IgD-negative memory B cell (primary cell): ENCODE data around the gene THRB. TPM values are rescaled to one million over a fixed set of nuclear protein-coding genes. Genes with fewer than 3 reads are reported as not detected.

ENCODE experiments used
- H3K27ac Mint-ChIP-seq, 3 donors: one replicate each; pipeline ENCODE4 v1.8.0; 2020 to 2022; ENCODE audit warnings: mild to moderate bottlenecking in 3 of 3, mixed read lengths in 3 of 3, moderate library complexity in 1 of 3
- H3K27me3 Mint-ChIP-seq: one replicate; pipeline ENCODE4 v1.8.0; 2021; ENCODE audit warnings: mixed read lengths
- H3K36me3 Mint-ChIP-seq: one replicate; pipeline ENCODE4 v1.8.0; 2020; ENCODE audit warnings: mild to moderate bottlenecking, mixed read lengths
- H3K4me1 Mint-ChIP-seq, 3 donors: one replicate each; pipeline ENCODE4 v1.8.0; 2020 to 2022; ENCODE audit warnings: mixed read lengths in 3 of 3, mild to moderate bottlenecking in 1 of 3
- H3K4me3 Mint-ChIP-seq, 4 donors: one replicate each; pipeline ENCODE4 v1.8.0; 2020 to 2022; ENCODE audit warnings: mild to moderate bottlenecking in 4 of 4, mixed read lengths in 4 of 4, moderate library complexity in 3 of 4
- H3K9me3 Mint-ChIP-seq, 3 donors: one replicate each; pipeline ENCODE4 v1.8.0; 2020 to 2021; ENCODE audit warnings: mixed read lengths in 3 of 3, mild to moderate bottlenecking in 1 of 3
- polyA plus RNA-seq: library from polyadenylated mRNA; unstranded; fragments of 300-500 nt; fragmentation: Illumina TruSeq; gene quantifications from one replicate; pipeline ENCODE4 v1.2.3, GENCODE V29; 2021

THRB gene
- polyA plus RNA-seq, 1 donor from 2014 or later, result 0.38 TPM

DNA sequence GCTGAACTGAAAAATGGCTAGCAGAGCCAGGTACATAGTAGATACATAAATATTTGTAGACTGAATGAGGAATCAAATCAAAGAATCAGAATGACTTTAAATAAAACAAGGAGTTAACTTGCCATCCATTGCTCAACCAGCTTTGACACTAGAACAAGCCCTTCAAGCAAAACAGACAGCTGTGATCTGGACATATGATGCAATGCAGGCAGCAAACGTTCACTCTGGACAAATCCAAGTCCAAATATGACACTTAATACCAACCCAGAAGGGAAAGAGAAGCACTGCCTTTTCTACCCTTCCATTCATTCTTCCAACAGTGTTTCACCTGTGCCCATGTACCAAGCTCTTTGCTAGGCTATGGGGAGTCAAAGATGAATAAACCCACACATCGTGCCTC is 4.5 kb downstream of the THRB start:
- Mint-ChIP-seq H3K27ac (no peak overlapping the region), H3K36me3 (no peaks in the 10 kb centered on the region), H3K27me3 (peaks cover 26% of the 10 kb centered on the region), H3K4me3 (no peak overlapping the region), H3K4me1 (peaks cover 2 to 10% (median 3%) of the 10 kb centered on the region in 3 donors), H3K9me3 (no peaks in the 10 kb centered on the region)

DNA sequence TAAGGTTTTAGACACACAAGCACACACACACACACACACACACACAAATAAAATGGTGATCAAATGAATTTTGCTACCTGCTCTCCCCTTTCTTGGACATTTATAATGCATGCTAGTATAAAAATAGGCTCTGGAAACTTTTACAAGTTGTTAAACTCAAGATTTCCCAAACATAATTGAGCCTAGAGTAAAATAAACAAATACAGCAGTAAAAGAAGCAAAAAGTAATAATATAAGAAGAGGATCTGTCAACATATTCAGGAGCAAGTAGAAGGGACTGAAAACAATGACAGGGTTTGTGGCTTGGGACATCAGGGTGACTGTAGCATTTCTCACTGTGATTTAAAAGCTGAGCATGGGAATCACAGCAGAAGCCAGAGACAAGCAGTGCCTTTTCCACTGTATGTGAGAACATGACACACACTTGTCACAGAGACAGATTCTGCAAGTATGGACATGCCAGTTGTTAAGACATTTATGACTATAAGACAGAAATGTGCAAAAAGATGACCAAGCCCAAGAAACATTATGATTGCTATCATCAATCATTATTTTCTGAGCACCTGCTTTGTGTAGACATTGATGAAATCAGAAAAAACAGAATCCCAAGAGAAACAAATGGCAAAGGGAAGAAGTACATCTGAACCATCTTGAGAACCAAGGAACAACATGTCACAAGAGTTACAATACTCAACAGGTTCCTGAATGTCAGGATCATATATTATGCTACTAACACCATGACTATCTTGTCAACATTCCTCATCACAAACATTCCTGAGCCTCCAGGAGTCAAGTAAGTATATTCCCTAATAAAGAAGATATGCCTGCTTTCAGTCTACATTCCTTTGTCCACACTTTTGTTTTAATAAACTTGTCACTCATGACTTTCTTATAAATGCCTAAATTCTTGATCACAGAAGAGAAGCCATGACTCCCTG is 7.1 kb downstream of the THRB start:
- Mint-ChIP-seq H3K27me3 (peaks cover 13% of the 10 kb centered on the region), H3K27ac (no peak overlapping the region), H3K9me3 (no peaks in the 10 kb centered on the region), H3K4me3 (no peak overlapping the region), H3K36me3 (no peaks in the 10 kb centered on the region), H3K4me1 (no peaks in the 10 kb centered on the region)

DNA sequence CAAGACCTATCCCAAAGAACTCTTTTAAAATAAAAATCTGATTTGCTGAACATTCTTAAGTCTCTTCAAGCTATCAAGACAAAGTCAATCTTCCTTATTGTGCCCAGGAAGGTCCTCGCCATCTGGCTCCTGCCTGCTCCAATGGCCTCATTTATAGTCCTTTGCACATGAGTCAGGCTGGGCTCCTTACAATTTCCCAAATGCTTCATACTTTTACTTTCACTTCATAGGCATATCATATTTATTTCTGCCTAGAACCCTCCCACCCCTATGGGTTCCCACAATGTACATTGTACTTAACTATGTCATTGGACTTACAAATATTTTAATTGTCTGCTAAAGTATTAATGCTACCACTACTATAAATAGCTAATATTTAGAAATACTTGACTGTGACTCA is 9.1 kb downstream of the THRB start:
- Mint-ChIP-seq H3K27ac (no peak overlapping the region), H3K27me3 (peaks cover 11% of the 10 kb centered on the region), H3K4me1 (no peaks in the 10 kb centered on the region), H3K4me3 (no peak overlapping the region), H3K36me3 (no peaks in the 10 kb centered on the region), H3K9me3 (no peaks in the 10 kb centered on the region)

DNA sequence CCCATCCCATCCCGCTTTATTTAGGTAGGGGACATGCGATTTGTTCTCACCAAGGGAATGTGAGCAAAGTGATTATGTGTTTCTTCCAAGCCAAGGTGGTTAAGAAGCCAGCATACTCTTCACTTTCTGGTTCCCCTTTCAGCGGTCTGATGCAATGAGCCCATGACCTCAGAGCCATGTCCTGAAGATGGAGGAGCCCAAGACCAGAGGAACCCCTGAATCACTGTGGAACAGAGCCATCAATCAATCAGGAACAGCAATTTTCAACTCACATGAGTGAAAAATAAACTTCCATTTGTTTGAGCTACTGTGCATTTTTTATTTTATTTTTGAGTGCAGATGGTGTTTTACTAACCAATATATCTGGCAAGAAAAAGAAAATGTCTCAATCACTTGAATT is 10.8 kb downstream of the THRB start:
- H3K9me3 Mint-ChIP-seq, result no peaks in the 10 kb centered on the region
- no peaks in the 10 kb centered on the region for H3K36me3 Mint-ChIP-seq
- H3K27ac Mint-ChIP-seq, result no peak overlapping the region
- no peak overlapping the region for H3K4me3 Mint-ChIP-seq
- no peaks in the 10 kb centered on the region for H3K4me1 Mint-ChIP-seq
- peaks cover 14% of the 10 kb centered on the region for H3K27me3 Mint-ChIP-seq

DNA sequence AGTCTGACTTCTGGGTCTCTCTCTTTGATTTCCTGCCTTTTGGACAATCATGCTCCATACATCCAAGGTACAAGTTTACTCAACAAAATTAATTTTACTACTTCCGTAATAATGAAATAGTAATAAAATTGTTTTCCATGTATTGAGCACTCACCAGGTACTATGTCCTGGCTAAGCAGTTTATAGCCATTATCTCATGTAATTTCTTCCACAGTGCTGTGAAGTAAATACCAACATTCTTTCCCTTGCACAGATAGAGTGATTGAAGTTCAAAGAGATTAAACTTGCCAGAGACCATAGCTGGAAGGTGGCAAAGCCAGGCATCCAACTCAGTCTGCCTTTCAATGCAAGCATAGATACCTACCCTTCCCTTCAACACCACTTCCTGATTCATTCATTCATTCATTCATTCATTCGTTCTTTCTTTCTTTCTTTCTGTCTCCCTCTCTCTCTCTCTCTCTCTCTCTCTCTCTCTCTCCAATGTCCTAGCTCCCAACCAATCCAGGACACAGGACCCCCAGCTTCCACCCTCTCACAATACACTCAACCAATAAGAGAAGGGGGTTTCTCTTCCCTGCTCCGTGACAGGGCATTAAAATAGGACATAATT is 12.4 kb downstream of the THRB start:
- peaks cover 11% of the 10 kb centered on the region for H3K27me3 Mint-ChIP-seq
- H3K36me3 Mint-ChIP-seq, result peaks cover 1% of the 10 kb centered on the region
- H3K9me3 Mint-ChIP-seq, result peaks cover 0 to 3% (median 0%) of the 10 kb centered on the region in 3 donors
- no peaks in the 10 kb centered on the region for H3K4me1 Mint-ChIP-seq
- no peak overlapping the region for H3K27ac Mint-ChIP-seq
- no peak overlapping the region for H3K4me3 Mint-ChIP-seq

DNA sequence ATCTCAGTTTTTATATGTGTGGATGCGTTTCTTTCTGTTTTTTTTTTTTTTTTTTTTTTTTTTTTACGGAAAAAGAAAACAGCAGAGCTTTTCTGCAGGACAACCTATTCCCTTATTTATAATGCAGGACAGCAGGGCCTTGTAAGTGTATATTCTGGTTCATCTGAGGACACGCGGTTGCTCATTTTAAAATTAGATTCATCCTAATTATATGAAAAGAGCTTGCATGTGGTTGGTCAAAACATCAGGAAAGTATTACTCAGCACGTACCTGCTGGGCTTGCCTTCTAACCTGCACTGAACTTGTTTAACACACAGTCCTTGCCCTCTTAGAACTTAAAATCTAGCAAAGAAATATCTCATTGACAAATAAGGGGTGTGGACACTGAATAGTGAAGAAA is 13.5 kb downstream of the THRB start:
- Mint-ChIP-seq H3K4me1 (no peaks in the 10 kb centered on the region), H3K9me3 (peaks cover 0 to 3% (median 0%) of the 10 kb centered on the region in 3 donors), H3K4me3 (no peak overlapping the region), H3K27me3 (peaks cover 11% of the 10 kb centered on the region), H3K36me3 (peaks cover 1% of the 10 kb centered on the region), H3K27ac (no peak overlapping the region)

DNA sequence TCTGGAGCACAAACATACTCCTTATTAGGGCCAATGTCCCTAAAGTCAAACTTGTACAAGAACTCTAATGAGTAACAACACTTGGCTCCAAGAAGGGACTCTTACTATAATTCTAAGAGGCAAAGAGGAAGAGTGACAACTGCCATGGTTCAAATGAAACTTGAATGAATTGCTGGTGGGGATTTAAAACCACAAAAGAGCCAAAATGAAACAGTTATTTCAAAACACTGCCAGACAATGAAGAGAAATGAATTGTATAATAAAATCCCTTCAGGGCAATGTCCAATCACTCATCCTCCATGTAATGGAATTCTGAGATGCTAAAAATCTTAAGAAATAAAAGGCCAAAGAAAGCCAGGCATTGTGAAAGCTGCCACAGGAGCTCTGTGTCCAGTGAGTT is 14.2 kb downstream of the THRB start:
- Mint-ChIP-seq H3K27ac (no peak overlapping the region), H3K4me3 (no peak overlapping the region), H3K9me3 (peaks cover 0 to 3% (median 0%) of the 10 kb centered on the region in 3 donors), H3K4me1 (no peaks in the 10 kb centered on the region), H3K36me3 (peaks cover 1% of the 10 kb centered on the region), H3K27me3 (peaks cover 11% of the 10 kb centered on the region)

DNA sequence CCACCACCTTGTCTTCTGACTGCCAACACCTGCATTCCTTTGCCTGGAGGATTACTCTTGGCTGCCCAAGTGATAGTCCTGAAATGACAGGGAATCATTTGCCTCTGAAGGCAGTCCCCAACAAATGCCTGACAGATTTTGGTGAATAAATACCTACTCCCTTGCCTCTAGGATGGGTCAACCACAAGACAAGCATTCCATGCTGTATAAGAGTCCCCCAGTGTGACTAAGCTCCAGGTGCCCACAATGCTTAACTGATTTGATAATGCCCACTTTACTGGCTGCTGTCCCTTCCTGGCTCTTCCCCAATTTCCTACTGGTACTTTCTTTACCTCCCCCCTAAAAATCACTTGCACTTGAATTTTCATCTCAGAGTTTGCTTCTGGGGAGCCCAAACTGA is 14.8 kb downstream of the THRB start:
- Mint-ChIP-seq H3K27ac (no peak overlapping the region), H3K9me3 (peaks cover 0 to 3% (median 0%) of the 10 kb centered on the region in 3 donors), H3K4me1 (no peaks in the 10 kb centered on the region), H3K27me3 (peaks cover 11% of the 10 kb centered on the region), H3K4me3 (no peak overlapping the region), H3K36me3 (peaks cover 1% of the 10 kb centered on the region)

DNA sequence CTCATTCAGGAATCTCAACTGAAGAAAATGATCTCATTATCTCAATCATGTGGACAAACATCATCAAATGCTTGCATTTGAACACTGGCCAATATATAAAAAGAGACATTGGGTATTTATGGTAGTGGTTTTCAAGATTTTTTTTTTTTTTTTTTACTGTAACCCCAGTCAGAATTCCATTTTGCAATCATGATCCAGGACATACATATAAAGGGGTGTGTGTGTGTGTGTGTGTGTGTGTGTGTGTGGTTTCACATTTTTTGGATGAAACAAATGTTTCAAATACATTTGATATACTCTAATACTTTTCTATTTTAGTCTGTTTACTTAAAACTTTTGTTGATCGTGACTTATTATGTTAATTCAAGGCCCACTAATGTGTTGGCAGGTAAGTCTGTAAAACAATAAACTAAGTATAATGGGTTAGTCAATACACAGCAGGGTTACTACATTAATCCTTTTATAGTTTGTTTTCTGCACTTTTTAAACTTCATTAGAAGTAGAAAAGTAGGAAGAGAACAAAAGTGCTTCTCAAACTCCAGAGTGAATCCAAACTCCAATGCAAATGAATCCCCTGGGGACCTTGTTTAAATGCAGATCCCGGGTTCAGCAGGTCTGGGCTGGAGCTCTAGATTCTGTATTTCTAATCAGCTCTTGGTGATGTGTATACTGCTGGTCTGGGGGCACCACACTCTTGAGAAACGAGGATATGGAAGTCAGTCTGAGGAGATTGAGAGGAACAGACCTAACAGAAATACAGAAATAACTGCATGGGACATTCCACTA is 17.6 kb downstream of the THRB start:
- H3K9me3 Mint-ChIP-seq, result peaks cover 0 to 3% (median 0%) of the 10 kb centered on the region in 3 donors
- H3K27me3 Mint-ChIP-seq, result peaks cover 5% of the 10 kb centered on the region
- H3K27ac Mint-ChIP-seq, result no peak overlapping the region
- H3K36me3 Mint-ChIP-seq, result peaks cover 1% of the 10 kb centered on the region
- H3K4me3 Mint-ChIP-seq, result no peak overlapping the region
- no peaks in the 10 kb centered on the region for H3K4me1 Mint-ChIP-seq

DNA sequence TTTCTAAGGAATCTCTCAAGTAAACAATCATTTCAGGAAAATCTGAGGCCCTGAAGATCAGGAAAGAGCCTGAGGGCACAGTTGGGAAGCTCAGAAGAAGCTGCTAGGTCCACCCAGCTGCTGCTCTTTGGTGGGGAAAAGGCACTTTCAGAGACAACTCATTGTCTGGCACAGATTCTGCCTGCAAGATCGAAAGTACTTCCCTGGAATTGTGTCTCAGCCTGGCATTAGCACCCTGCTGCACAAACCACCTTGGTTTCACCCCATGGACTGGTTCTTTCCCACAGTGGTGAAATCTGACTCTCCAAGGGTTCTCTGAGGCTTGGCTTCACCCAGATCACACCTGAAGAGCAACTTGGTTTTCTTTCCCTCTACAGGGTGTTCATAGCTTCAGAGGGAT is 18.7 kb downstream of the THRB start:
- H3K27me3 Mint-ChIP-seq, result peaks cover 5% of the 10 kb centered on the region
- no peaks in the 10 kb centered on the region for H3K4me1 Mint-ChIP-seq
- peaks cover 1% of the 10 kb centered on the region for H3K36me3 Mint-ChIP-seq
- no peak overlapping the region for H3K4me3 Mint-ChIP-seq
- peaks cover 0 to 3% (median 0%) of the 10 kb centered on the region in 3 donors for H3K9me3 Mint-ChIP-seq
- no peak overlapping the region for H3K27ac Mint-ChIP-seq

DNA sequence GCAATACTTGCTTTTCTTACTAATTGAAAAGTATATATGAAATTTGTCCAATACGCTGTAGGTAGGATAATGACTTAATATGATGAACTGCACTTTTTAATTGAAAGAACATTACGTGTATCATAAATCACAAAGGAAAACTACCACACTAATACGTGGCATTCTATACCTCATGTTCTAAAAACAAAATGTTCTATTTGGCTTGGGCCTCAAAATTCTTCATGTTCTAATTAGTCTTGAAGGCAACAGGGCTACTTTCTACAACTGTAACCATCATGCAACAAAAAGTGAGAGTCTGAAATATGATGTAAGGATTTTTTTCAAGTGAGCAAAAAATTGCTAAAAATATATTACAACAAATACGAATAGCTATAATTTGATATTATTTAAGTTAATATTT is 19.8 kb downstream of the THRB start:
- Mint-ChIP-seq H3K36me3 (peaks cover 1% of the 10 kb centered on the region), H3K27me3 (peaks cover 3% of the 10 kb centered on the region), H3K9me3 (peaks cover 0 to 3% (median 0%) of the 10 kb centered on the region in 3 donors), H3K4me1 (no peaks in the 10 kb centered on the region), H3K4me3 (no peak overlapping the region), H3K27ac (no peak overlapping the region)

DNA sequence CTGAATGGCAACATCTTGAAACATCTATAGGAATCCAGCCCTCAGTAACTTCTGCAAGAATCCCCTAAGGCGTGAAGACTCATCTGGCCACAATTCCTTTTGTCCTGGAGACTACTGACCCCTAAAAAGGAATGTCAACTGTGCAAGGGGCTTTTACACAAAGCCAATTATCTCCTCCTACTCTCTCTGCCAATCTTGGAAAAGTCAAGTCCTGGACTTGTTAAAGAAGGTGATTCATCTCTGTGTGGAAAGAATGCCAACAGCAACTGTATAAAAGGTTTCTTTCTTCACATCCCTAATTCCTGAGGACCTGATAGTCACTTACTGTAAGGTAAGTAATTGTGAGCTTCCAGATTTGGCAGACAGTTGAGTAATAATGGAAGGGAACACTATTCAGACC is 22.3 kb downstream of the THRB start:
- Mint-ChIP-seq H3K4me1 (no peaks in the 10 kb centered on the region), H3K4me3 (no peak overlapping the region), H3K27me3 (peaks cover 2% of the 10 kb centered on the region), H3K36me3 (no peaks in the 10 kb centered on the region), H3K27ac (no peak overlapping the region), H3K9me3 (no peaks in the 10 kb centered on the region)

DNA sequence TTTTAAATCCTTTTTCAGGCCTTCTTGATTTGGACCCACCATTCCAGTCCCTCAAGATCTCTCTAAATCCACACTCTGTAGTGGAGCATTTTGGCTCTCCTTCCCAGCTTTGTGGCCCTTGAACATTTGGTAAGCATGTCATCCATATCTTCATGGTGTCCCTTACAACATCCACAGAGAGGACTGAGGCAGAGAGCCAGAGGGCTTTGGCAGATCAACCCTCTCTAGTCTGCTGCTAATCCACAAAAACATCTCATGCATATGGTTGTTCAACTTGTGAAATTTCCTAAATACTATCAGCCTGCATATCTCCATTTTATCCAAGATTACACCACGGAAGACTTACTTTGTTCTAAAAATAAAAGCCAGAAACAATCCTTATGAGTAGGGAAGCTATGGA is 23.2 kb downstream of the THRB start:
- Mint-ChIP-seq H3K27ac (no peak overlapping the region), H3K9me3 (no peaks in the 10 kb centered on the region), H3K4me3 (no peak overlapping the region), H3K27me3 (peaks cover 2% of the 10 kb centered on the region), H3K4me1 (no peaks in the 10 kb centered on the region), H3K36me3 (no peaks in the 10 kb centered on the region)

DNA sequence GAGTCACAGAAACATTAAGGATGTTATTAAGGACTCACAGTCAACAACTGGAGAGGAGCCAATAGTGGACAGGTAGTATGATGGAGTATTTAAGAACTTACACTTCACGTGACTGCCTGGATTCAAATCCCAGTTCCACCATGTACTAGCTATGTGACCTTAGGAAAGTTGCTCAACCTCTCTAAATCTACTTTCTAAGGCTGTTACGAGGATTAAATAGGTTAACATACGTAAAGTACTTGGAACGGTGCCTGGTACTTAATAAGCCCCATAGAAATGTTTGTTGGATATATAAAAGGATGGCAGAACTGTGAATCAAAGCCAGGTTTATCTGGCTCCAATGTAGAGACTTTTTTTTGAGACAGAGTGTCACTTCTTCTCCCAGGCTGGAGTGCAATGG is 24.4 kb downstream of the THRB start:
- Mint-ChIP-seq H3K27ac (no peak overlapping the region), H3K4me1 (no peaks in the 10 kb centered on the region)

DNA sequence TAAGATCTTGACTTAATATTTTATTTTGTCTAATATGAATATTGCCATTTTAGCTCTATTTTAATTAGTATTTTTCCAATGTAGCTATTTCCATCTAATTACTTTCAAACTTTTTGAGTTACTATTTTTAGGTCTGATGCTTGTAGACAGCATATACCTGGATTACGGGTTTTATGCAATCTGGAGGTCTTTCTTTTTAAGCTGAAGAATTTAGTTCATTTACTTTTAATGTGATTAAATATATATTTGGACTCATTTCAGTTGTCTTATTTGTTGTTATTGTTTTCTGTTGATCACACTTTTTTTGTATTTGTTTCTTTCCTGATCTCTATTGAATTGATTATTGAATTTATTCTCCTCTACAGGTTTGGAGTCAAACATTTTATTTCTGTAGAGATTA is 30.3 kb downstream of the THRB start:
- Mint-ChIP-seq H3K9me3 (peaks cover 0 to 4% (median 0%) of the 10 kb centered on the region in 3 donors), H3K4me1 (no peaks in the 10 kb centered on the region), H3K27ac (no peak overlapping the region), H3K27me3 (no peaks in the 10 kb centered on the region), H3K36me3 (no peaks in the 10 kb centered on the region), H3K4me3 (no peak overlapping the region)

More for the DNA sequence above, 24.4 kb downstream of the THRB start:
- Mint-ChIP-seq H3K9me3 (no peaks in the 10 kb centered on the region), H3K4me3 (no peak overlapping the region), H3K27me3 (peaks cover 2% of the 10 kb centered on the region), H3K36me3 (no peaks in the 10 kb centered on the region)
